Adrenal gland (tissue), 12 donors: Measurements from ENCODE around the gene DGAT2. TPM values are rescaled to one million over a fixed set of nuclear protein-coding genes. Genes with fewer than 3 reads are reported as not detected.

ENCODE experiments used
- DNase-seq, 7 donors: peaks; one replicate each; pipeline ENCODE4 v3.0.0-alpha.2; 2019 to 2020
- H3K27ac ChIP-seq, 5 donors: fragments of 200-600 bp; sonication (generic) in 4 of 5; 1 replicate in 3 of 5; 2 replicates in 2 of 5; pipeline versions ENCODE4 v1.5.1 to v1.8.0; 2016 to 2020; ENCODE audit warnings: mild to moderate bottlenecking in 1 of 5
- H3K27me3 ChIP-seq: fragments of 200-600 bp; 2 replicates; pipeline ENCODE4 v1.8.0; 2021
- H3K36me3 ChIP-seq, 2 donors: fragments of 200-600 bp; replicated peaks in 1 of 2; 1 replicate in 1 of 2; 2 replicates in 1 of 2; pipeline versions ENCODE4 v1.5.1 to v1.8.0; 2018 to 2022
- H3K4me1 ChIP-seq, 2 donors: fragments of 200-600 bp; replicated peaks in 1 of 2; 1 replicate in 1 of 2; 2 replicates in 1 of 2; pipeline versions ENCODE4 v1.5.1 to v1.8.0; 2018 to 2021
- H3K4me3 ChIP-seq, 4 donors: fragments of 200-600 bp; sonication (generic) in 3 of 4; one replicate each; pipeline ENCODE4 v1.5.1; 2016 to 2018
- H3K9me3 ChIP-seq, 3 donors: fragments of 200-600 bp; sonication (generic) in 1 of 3; replicated peaks in 1 of 3; 1 replicate in 2 of 3; 2 replicates in 1 of 3; pipeline versions ENCODE4 v1.5.1 to v1.8.0; 2016 to 2021
- CTCF ChIP-seq, 6 experiments: fragments of 450-650 bp in 4 of 6; fragments of 200-600 bp in 2 of 6; sonication (generic) in 1 of 6; IDR thresholded peaks; 1 replicate in 5 of 6; 2 replicates in 1 of 6; pipeline versions ENCODE4 v1.5.1 to v1.8.0; 2016 to 2021; ENCODE audit warnings: antibody characterized with exemption in 6 of 6, mild to moderate bottlenecking in 2 of 6, moderate library complexity in 1 of 6
- POLR2A ChIP-seq, 2 donors: fragments of 450-650 bp; IDR thresholded peaks; one replicate each; pipeline ENCODE4 v1.6.1; 2017; ENCODE audit warnings: antibody characterized with exemption in 2 of 2, mild to moderate bottlenecking in 2 of 2, moderate library complexity in 1 of 2
- WGBS, 4 donors: extraction: QIAGEN DNeasy Blood & Tissue Kit in 2 of 4; methylation state at CpG; one replicate each; pipeline versions ENCODE4 v1.1.5 to v1.1.7; 2013 to 2017; 5-methylcytosine and 5-hydroxymethylcytosine counted together
- intact Hi-C, 2 donors: fragments of 100-400 bp; cut with DNase I; formaldehyde crosslinking; loops; one replicate each; pipeline versions ENCODE4 v1.14.1 to v1.15.0; 2022 to 2023
- polyA plus RNA-seq, 3 donors: library from polyadenylated mRNA; stranded (reverse); fragments of 200-250 nt in 2 of 3; fragments of 350-450 nt in 1 of 3; fragmentation: Illumina TruSeq in 1 of 3; extraction: RNeasy Lipid Tissue Mini Kit (QIAGEN cat#74804) in 1 of 3; gene quantifications; one replicate each; pipeline ENCODE4 v1.2.3, GENCODE V29; 2013 to 2014
- total RNA-seq, 9 donors: library from RNA; depleted of rRNA in 4 of 9; stranded (reverse); fragments of >200 nt in 4 of 9; fragments of 120-200 nt in 1 of 9; fragmentation: NEBNext Ultra II Directional in 1 of 9; extraction: Animal tissue kit (Norgen Biotek cat#: 25700) in 1 of 9; gene quantifications; one replicate each; pipeline versions ENCODE4 v1.1.0 to v1.2.4, GENCODE V29; 2013 to 2023
- donor health status: healthy with polysubstance abuse.
- donor health status: Bipolar disorder and iron deficiency.
- donor health status: DM: yes; HTN: yes; CAD: no.
- donor health status: DM: no; HTN: no; CAD: no.
- donor health status: DM: no; HTN: no; CAD: no.
- donor health status: DM: yes; HTN: yes; CAD: no.

DGAT2 gene
- total and polyA plus RNA-seq, 12 donors = 2.1 to 79.2 (median 7.5) TPM

GRCh38 chr11:75721852-75722668 is 46.5 kb upstream of the DGAT2 start:
- Histone ChIP-seq H3K27me3 (no peaks in the 10 kb centered on the region), H3K27ac (no peak overlapping the region), H3K9me3 (no peaks in the 10 kb centered on the region), H3K36me3 (no peaks in the 10 kb centered on the region), H3K4me1 (no peaks in the 10 kb centered on the region), H3K4me3 (no peak overlapping the region)
- 70 to 81% (median 80%) methylated on average over 10 to 14 of the region's 14 CpGs for WGBS, 4 donors
- intact Hi-C loops = loop anchor here (5.0 to 10.0 kb wide), 3 partner anchors 143 to 433 kb away; no protein-coding TSS in a partner anchor
- TF ChIP-seq CTCF (IDR thresholded peaks at IDR 0.05) = no peak
- TF ChIP-seq POLR2A (IDR thresholded peaks at IDR 0.05) = no peak
- peak in 2 of 7 donors; percentile 16 to 21 for DNase-seq

- no peaks in the 10 kb centered on the region for H3K4me1 ChIP-seq
- no peaks in the 10 kb centered on the region for H3K36me3 ChIP-seq
- no peak for DNase-seq
- TF ChIP-seq POLR2A (IDR thresholded peaks at IDR 0.05) (no peak), CTCF (IDR thresholded peaks at IDR 0.05) (no peak)
- H3K27ac ChIP-seq = no peak overlapping the region
- H3K27me3 ChIP-seq = no peaks in the 10 kb centered on the region
- 70 to 85% (median 81%) methylated on average over 9 of the region's 9 CpGs for WGBS, 4 donors
- intact Hi-C loops = loop anchor here (5.0 to 10.0 kb wide), 3 partner anchors 142 to 432 kb away; no protein-coding TSS in a partner anchor
- no peaks in the 10 kb centered on the region for H3K9me3 ChIP-seq
- H3K4me3 ChIP-seq = no peak overlapping the region
Measured at GRCh38 chr11:75722669-75723042, 45.9 kb upstream of the DGAT2 start.

GRCh38 chr11:75725547-75726320 is 42.8 kb upstream of the DGAT2 start:
- no peaks in the 10 kb centered on the region for H3K4me1 ChIP-seq
- intact Hi-C loops = loop anchor here (10.0 kb wide), 2 partner anchors 139 to 429 kb away; no protein-coding TSS in a partner anchor
- TF ChIP-seq POLR2A (IDR thresholded peaks at IDR 0.05) = no peak
- no peak for TF ChIP-seq CTCF (IDR thresholded peaks at IDR 0.05)
- no peak overlapping the region for H3K4me3 ChIP-seq
- WGBS, 4 donors = 81 to 89% (median 88%) methylated on average over 13 of the region's 13 CpGs
- no peaks in the 10 kb centered on the region for H3K9me3 ChIP-seq
- H3K36me3 ChIP-seq = no peaks in the 10 kb centered on the region
- no peak for DNase-seq
- no peaks in the 10 kb centered on the region for H3K27me3 ChIP-seq
- H3K27ac ChIP-seq = no peak overlapping the region

GRCh38 chr11:75728992-75729391 is 39.6 kb upstream of the DGAT2 start:
- TF ChIP-seq POLR2A (IDR thresholded peaks at IDR 0.05) (no peak), CTCF (IDR thresholded peaks at IDR 0.05) (no peak)
- H3K4me3 ChIP-seq = no peak overlapping the region
- H3K27ac ChIP-seq = no peak overlapping the region
- no peaks in the 10 kb centered on the region for H3K9me3 ChIP-seq
- WGBS, 4 donors = 88 to 96% (median 90%) methylated on average over 2 of the region's 2 CpGs
- intact Hi-C loops = loop anchor here (10.0 kb wide), 2 partner anchors 136 to 426 kb away; no protein-coding TSS in a partner anchor
- H3K4me1 ChIP-seq = no peaks in the 10 kb centered on the region
- no peaks in the 10 kb centered on the region for H3K27me3 ChIP-seq
- no peak for DNase-seq
- H3K36me3 ChIP-seq = no peaks in the 10 kb centered on the region
